Transverse colon (tissue), 4 donors: Measurements from ENCODE around the gene TANGO2.

Source experiments
- EP300 ChIP-seq: sonication (generic); formaldehyde crosslinking; IDR thresholded peaks from one replicate; pipeline ENCODE4 v1.6.1; 2017; ENCODE audit warnings: antibody characterized with exemption, low read depth
- POLR2A ChIP-seq: fragments of 450-650 bp; IDR thresholded peaks from one replicate; pipeline ENCODE4 v1.6.1; 2016; ENCODE audit warnings: antibody characterized with exemption, mild to moderate bottlenecking, moderate library complexity
- POLR2AphosphoS5 ChIP-seq, 3 donors: sonication (generic); formaldehyde crosslinking; IDR thresholded peaks; one replicate each; pipeline ENCODE4 v1.6.1; 2016; ENCODE audit warnings: antibody characterized with exemption in 3 of 3
- TF ChIP-seq, protein P1 (sequence below), 5 experiments: fragments of 200-600 bp in 3 of 5; fragments of 450-650 bp in 2 of 5; sonication (generic) in 3 of 5; IDR thresholded peaks; 1 replicate in 2 of 5; 2 replicates in 3 of 5; pipeline ENCODE4 v1.5.1; 2016 to 2017; ENCODE audit warnings: antibody characterized with exemption in 5 of 5, inconsistent platforms in 3 of 5, mild to moderate bottlenecking in 2 of 5, moderate library complexity in 1 of 5

DNA sequence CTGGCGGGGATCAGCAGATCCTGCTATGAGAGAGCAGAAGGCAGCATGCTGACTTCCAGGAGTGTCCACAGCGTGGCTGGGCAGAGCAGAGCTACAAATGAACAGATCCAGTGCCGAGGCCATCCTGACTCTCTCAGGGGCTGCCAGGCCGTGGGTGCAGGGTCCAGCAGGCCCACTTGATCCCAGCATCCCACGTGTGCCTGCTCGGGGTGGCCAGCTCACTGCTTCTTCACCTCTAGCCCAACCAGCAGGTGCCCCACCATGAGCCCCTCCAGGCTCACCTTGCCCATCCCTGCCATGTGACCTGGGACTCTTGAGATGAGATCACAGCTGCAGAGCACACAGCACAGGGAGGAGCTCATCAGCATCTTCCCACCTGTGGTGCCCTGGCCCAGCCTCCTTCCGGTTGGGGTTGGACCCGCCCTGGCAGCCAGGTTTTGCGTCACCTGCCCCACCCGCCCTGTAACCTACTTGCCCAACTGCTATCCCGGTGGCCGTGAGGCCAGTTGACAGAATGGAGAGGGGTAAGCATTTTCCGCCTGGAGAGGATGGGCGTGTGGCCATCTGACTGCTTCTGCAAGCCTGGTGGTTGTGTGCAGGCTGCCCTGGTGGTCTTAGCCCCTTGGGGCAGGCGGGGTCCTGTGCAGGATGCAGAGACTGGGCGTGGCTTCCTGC lies 11.0 kb downstream of the TANGO2 start:
- TF ChIP-seq, protein P1, sequence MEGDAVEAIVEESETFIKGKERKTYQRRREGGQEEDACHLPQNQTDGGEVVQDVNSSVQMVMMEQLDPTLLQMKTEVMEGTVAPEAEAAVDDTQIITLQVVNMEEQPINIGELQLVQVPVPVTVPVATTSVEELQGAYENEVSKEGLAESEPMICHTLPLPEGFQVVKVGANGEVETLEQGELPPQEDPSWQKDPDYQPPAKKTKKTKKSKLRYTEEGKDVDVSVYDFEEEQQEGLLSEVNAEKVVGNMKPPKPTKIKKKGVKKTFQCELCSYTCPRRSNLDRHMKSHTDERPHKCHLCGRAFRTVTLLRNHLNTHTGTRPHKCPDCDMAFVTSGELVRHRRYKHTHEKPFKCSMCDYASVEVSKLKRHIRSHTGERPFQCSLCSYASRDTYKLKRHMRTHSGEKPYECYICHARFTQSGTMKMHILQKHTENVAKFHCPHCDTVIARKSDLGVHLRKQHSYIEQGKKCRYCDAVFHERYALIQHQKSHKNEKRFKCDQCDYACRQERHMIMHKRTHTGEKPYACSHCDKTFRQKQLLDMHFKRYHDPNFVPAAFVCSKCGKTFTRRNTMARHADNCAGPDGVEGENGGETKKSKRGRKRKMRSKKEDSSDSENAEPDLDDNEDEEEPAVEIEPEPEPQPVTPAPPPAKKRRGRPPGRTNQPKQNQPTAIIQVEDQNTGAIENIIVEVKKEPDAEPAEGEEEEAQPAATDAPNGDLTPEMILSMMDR (IDR thresholded peaks at IDR 0.05), result no peak
- TF ChIP-seq POLR2A (no peak), EP300 (no peak), POLR2AphosphoS5 (IDR thresholded peaks at IDR 0.05) (no peak)
